Mesenchymal stem cell (in vitro differentiated cells and primary cell): Measurements from ENCODE around the gene OXLD1.
A peak's percentile ranks its signal among the peaks of the same experiment; 100 is the strongest.
"Not testable (repeated sequence)": the region's sequence is repeated elsewhere in the genome, so short reads cannot be mapped to it uniquely, and the experiment has no call there.

ENCODE experiments used
- DNase-seq: peaks from one replicate; pipeline ENCODE4 v3.0.0-alpha.2; 2013
- H2AFZ ChIP-seq: one replicate; pipeline ENCODE4 v1.6.1; 2013; ENCODE audit warnings: low read depth, mild to moderate bottlenecking, control low read depth, inconsistent platforms, low read length, moderate library complexity
- H2AK5ac ChIP-seq: 2 replicates; pipeline ENCODE4 v1.6.1; 2013; ENCODE audit warnings: low read length, moderate library complexity, mild to moderate bottlenecking, inconsistent platforms; ENCODE audit not compliant: severe bottlenecking
- H2BK120ac ChIP-seq: one replicate; pipeline ENCODE4 v1.6.1; 2013; ENCODE audit warnings: low read depth, mild to moderate bottlenecking, inconsistent platforms, low read length, moderate library complexity
- H2BK12ac ChIP-seq, 2 experiments: one replicate each; pipeline ENCODE4 v1.6.1; 2013; ENCODE audit warnings: inconsistent platforms in 2 of 2, low read length in 2 of 2, mild to moderate bottlenecking in 2 of 2, moderate library complexity in 2 of 2, control low read depth in 1 of 2
- H2BK15ac ChIP-seq: one replicate; pipeline ENCODE4 v1.6.1; 2013; ENCODE audit warnings: mild to moderate bottlenecking, low read depth, inconsistent platforms; ENCODE audit not compliant: poor library complexity, severe bottlenecking
- H2BK5ac ChIP-seq: 2 replicates; pipeline ENCODE4 v1.6.1; 2013; ENCODE audit warnings: low read depth, mild to moderate bottlenecking, low read length, control low read depth, inconsistent platforms; ENCODE audit not compliant: poor library complexity, severe bottlenecking
- H3K14ac ChIP-seq, 2 experiments: one replicate each; pipeline ENCODE4 v1.6.1; 2013; ENCODE audit warnings: inconsistent platforms in 2 of 2, low read length in 2 of 2, control low read depth in 1 of 2, mild to moderate bottlenecking in 1 of 2, moderate library complexity in 1 of 2
- H3K18ac ChIP-seq, 2 experiments: one replicate each; pipeline ENCODE4 v1.6.1; 2013; ENCODE audit warnings: inconsistent platforms in 2 of 2, low read length in 2 of 2, control low read depth in 1 of 2, low read depth in 1 of 2, mild to moderate bottlenecking in 1 of 2
- H3K23ac ChIP-seq, 2 experiments: one replicate each; pipeline ENCODE4 v1.6.1; 2013; ENCODE audit warnings: inconsistent platforms in 2 of 2, low read length in 2 of 2, mild to moderate bottlenecking in 2 of 2, moderate library complexity in 2 of 2, control low read depth in 1 of 2
- H3K27ac ChIP-seq: 2 replicates; pipeline ENCODE4 v1.5.1; 2013; ENCODE audit warnings: mild to moderate bottlenecking, moderate library complexity, low read length, control low read depth, inconsistent platforms; ENCODE audit not compliant: poor library complexity, severe bottlenecking
- H3K27me3 ChIP-seq, 2 experiments: 2 replicates each; pipeline versions ENCODE4 v1.6.1 to v1.7.0; 2013; ENCODE audit warnings: low read length in 2 of 2, mild to moderate bottlenecking in 2 of 2, moderate library complexity in 2 of 2, control low read depth in 1 of 2, inconsistent platforms in 1 of 2; ENCODE audit not compliant: control insufficient read depth in 1 of 2, insufficient read depth in 1 of 2
- H3K36me3 ChIP-seq, 2 experiments: 2 replicates each; pipeline versions ENCODE4 v1.6.1 to v1.7.0; 2013; ENCODE audit warnings: low read length in 2 of 2, control low read depth in 1 of 2, inconsistent platforms in 1 of 2, low read depth in 1 of 2, mild to moderate bottlenecking in 1 of 2; ENCODE audit not compliant: insufficient read depth in 2 of 2, control insufficient read depth in 1 of 2
- H3K4ac ChIP-seq, 2 experiments: one replicate each; pipeline ENCODE4 v1.6.1; 2013; ENCODE audit warnings: inconsistent platforms in 2 of 2, low read length in 2 of 2, mild to moderate bottlenecking in 2 of 2, moderate library complexity in 2 of 2, control low read depth in 1 of 2, low read depth in 1 of 2
- H3K4me1 ChIP-seq: 2 replicates; pipeline ENCODE4 v1.6.1; 2013; ENCODE audit warnings: low read depth, low read length, control low read depth; ENCODE audit not compliant: control insufficient read depth, insufficient read depth
- H3K4me2 ChIP-seq: 2 replicates; pipeline ENCODE4 v1.6.1; 2013; ENCODE audit warnings: low read length, mild to moderate bottlenecking, inconsistent platforms; ENCODE audit not compliant: poor library complexity, severe bottlenecking
- H3K4me3 ChIP-seq, 2 experiments: 2 replicates each; pipeline versions ENCODE4 v1.5.1 to v1.7.0; 2013; ENCODE audit warnings: low read length in 2 of 2, mild to moderate bottlenecking in 2 of 2, control low read depth in 1 of 2, low read depth in 1 of 2; ENCODE audit not compliant: insufficient read depth in 1 of 2
- H3K79me1 ChIP-seq: replicated peaks from 2 replicates; pipeline ENCODE4 v1.6.1; 2013; ENCODE audit warnings: mild to moderate bottlenecking, control low read depth, low read length, inconsistent platforms; ENCODE audit not compliant: poor library complexity, severe bottlenecking
- H3K9ac ChIP-seq: 2 replicates; pipeline ENCODE4 v1.7.0; 2013; ENCODE audit warnings: mild to moderate bottlenecking, low read length, moderate library complexity
- H3K9me3 ChIP-seq: 2 replicates; pipeline ENCODE4 v1.7.0; 2013; ENCODE audit warnings: mild to moderate bottlenecking, low read length; ENCODE audit not compliant: control insufficient read depth
- H4K8ac ChIP-seq: one replicate; pipeline ENCODE4 v1.6.1; 2013; ENCODE audit warnings: inconsistent platforms, mild to moderate bottlenecking, low read length, moderate library complexity
- H4K91ac ChIP-seq: one replicate; pipeline ENCODE4 v1.6.1; 2013; ENCODE audit warnings: mild to moderate bottlenecking, low read length, inconsistent platforms
- WGBS: methylation state at CpG from one replicate; pipeline ENCODE4 v1.1.7; 2013; ENCODE audit warnings: mixed read lengths; 5-methylcytosine and 5-hydroxymethylcytosine counted together

The OXLD1 gene

DNA sequence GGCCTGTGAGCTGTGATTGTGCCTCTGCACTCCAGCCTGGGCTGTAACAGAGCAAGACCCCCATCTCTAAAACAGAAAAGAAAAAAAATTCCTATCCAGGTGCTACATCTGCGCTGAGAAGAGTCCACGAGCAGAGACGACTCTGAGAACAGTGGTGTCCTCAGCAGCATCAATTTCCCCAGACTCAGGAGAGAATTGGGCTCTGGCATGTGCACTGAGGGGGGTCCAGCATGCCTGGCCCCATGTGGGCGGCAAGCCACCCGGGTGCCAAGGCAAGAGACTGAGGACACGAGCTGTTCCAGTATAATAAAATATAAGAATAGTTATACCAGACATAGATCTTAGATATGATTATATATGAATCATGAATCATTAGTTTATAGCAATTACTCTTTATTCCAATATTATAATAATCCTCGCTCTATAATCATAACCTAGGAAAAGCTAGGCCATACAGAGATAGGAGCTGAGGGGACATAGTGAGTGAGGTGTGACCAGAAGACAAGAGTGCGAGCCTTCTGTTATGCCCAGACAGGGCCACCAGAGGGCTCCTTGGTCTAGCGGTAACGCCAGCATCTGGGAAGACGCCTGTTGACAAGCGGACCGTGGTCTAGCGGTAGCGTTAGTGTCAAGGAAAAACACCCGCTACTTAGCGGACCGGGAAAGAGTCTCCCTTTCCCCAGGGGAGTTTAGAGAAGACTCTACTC is 9.3 kb upstream of the OXLD1 start:
- DNase-seq: peak; percentile 57
- H4K91ac ChIP-seq, H4K8ac ChIP-seq, H3K18ac ChIP-seq, H2BK15ac ChIP-seq, H2BK12ac ChIP-seq, H3K4me2 ChIP-seq, H2BK120ac ChIP-seq, H3K4me3 ChIP-seq, H3K23ac ChIP-seq, H2AFZ ChIP-seq, H2BK5ac ChIP-seq, H3K14ac ChIP-seq, H3K4ac ChIP-seq, H3K9me3 ChIP-seq, H3K9ac ChIP-seq, H3K27me3 ChIP-seq: not testable (repeated sequence)
- WGBS: 46% methylated on average over 10 of the region's 18 CpGs
- Histone ChIP-seq H3K79me1 (peaks cover 35% of the 10 kb centered on the region), H3K4me1 (peaks cover 20% of the 10 kb centered on the region), H3K27ac (peak overlapping the region; percentile 2), H2AK5ac (peak overlapping the region; percentile 38), H3K36me3 (peaks cover 51 to 57% of the 10 kb centered on the region in 2 experiments)

DNA sequence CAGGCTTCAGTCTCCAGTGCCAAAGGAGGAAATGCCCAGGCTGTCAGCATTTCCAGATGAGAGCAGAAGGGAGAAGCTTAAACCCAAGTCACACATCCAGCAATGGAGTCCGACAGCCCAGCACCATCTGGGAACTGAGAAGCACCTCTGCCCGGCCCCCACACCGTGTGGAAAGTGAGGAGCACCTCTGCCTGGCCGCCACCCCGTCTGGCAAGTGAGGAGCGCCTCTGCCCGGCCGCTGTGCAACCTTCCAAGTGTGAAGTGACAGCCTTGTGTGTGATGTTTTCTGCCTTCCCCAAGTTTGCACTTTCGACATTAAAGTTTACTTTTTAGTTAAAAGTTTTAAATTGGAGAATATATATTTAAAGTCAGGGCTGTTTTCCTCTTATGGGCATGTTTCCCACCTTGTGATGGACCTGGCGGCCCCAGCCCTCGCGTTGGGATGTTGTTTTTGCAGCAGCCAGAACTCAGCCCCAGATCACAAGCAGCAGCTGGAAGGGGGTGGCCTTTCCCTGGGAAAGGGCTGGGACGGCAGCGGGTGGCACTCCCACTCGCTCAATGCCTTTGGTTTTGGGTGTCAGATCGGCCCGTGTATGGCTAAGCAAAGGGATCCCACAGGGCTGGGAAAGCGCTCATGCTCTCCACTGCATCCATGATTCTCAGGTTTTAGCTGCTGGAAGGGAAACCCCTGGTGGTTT is 7.3 kb upstream of the OXLD1 start:
- H3K23ac ChIP-seq: no peak overlapping the region
- peaks cover 42% of the 10 kb centered on the region for H3K79me1 ChIP-seq
- H3K27me3 ChIP-seq: no peaks in the 10 kb centered on the region
- no peak overlapping the region for H2BK120ac ChIP-seq
- H4K91ac ChIP-seq: no peak overlapping the region
- no peaks in the 10 kb centered on the region for H3K9me3 ChIP-seq
- no peak overlapping the region for H2AFZ ChIP-seq
- no peak overlapping the region for H3K18ac ChIP-seq
- H3K36me3 ChIP-seq: peaks cover 58 to 62% of the 10 kb centered on the region in 2 experiments
- no peak overlapping the region for H2AK5ac ChIP-seq
- no peak overlapping the region for H2BK12ac ChIP-seq
- no peak overlapping the region for H3K4me3 ChIP-seq
- 92% methylated on average over 17 of the region's 18 CpGs for WGBS
- no peak overlapping the region for H3K4me2 ChIP-seq
- H3K27ac ChIP-seq: no peak overlapping the region
- peaks cover 15% of the 10 kb centered on the region for H3K4me1 ChIP-seq
- DNase-seq: no peak
- H3K4ac ChIP-seq: no peak overlapping the region
- no peak overlapping the region for H3K14ac ChIP-seq
- no peak overlapping the region for H2BK5ac ChIP-seq
- no peak overlapping the region for H2BK15ac ChIP-seq
- H3K9ac ChIP-seq: no peak overlapping the region
- H4K8ac ChIP-seq: no peak overlapping the region

DNA sequence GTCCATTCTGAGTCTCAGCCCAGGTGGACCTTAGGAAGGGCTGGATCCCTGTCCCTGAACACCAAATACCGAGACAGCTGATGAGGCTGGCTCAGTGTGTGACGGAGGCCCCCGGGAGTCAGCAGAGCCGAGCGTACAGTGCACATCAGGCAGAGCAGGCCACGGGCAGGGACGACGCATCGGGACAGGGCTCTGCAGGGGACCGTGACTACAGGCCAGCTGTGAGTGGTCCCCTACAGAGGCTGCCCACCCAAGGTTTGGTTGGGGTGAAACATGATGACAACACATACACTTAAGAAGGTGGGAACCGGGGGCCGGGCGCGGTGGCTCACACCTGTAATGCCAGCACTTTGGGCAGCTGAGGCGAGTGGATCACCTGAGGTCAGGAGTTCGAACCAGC is 6.5 kb upstream of the OXLD1 start:
- Histone ChIP-seq H3K14ac (no peak overlapping the region), H3K36me3 (peaks cover 66 to 68% of the 10 kb centered on the region in 2 experiments), H3K4me2 (no peak overlapping the region), H4K8ac (no peak overlapping the region), H3K79me1 (peaks cover 45% of the 10 kb centered on the region), H3K4me3 (no peak overlapping the region), H2BK12ac (no peak overlapping the region), H3K27me3 (no peaks in the 10 kb centered on the region), H2BK15ac (no peak overlapping the region), H3K18ac (no peak overlapping the region), H3K23ac (no peak overlapping the region), H2BK120ac (no peak overlapping the region), H3K9me3 (no peaks in the 10 kb centered on the region), H2BK5ac (peak overlapping the region; percentile 9), H3K9ac (no peak overlapping the region), H4K91ac (no peak overlapping the region), H3K4ac (no peak overlapping the region), H2AK5ac (no peak overlapping the region), H3K27ac (no peak overlapping the region), H2AFZ (no peak overlapping the region), H3K4me1 (peaks cover 18% of the 10 kb centered on the region)
- 96% methylated on average over 16 of the region's 16 CpGs for WGBS
- DNase-seq: no peak

DNA sequence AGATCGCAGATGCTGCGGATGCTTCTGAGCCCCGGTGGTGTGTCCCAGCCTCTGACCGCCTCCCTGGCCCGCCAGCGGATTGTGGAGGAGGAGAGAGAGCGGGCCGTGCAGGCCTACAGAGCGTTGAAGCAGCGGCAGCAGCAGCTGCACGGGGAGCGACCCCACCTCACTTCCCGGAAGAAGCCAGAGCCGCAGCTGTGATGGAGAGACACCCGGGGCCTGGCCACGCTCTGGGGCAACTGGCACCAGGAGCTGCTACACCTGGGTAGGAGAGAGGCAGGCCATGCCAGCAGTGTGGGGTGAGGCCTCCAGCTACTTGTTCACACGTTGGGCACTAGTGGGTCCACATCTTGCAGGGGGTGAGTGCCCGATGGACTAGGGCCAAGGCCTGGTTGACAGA is 6.1 kb upstream of the OXLD1 start:
- Histone ChIP-seq H3K36me3 (peaks cover 70 to 72% of the 10 kb centered on the region in 2 experiments), H3K14ac (no peak overlapping the region), H2BK120ac (no peak overlapping the region), H4K91ac (no peak overlapping the region), H3K4me2 (no peak overlapping the region), H2BK15ac (no peak overlapping the region), H2BK12ac (no peak overlapping the region), H4K8ac (no peak overlapping the region), H2BK5ac (no peak overlapping the region), H3K18ac (no peak overlapping the region), H3K79me1 (peaks cover 48% of the 10 kb centered on the region), H3K4me3 (no peak overlapping the region), H3K27ac (no peak overlapping the region), H3K9ac (no peak overlapping the region), H3K27me3 (no peaks in the 10 kb centered on the region), H2AFZ (no peak overlapping the region), H2AK5ac (no peak overlapping the region), H3K23ac (no peak overlapping the region), H3K4ac (no peak overlapping the region), H3K9me3 (no peaks in the 10 kb centered on the region), H3K4me1 (peaks cover 20% of the 10 kb centered on the region)
- DNase-seq: no peak
- WGBS: 94% methylated on average over 18 of the region's 18 CpGs
